Measurements from ENCODE around the gene PAX3.

- no peak for TF ChIP-seq CTCF (IDR thresholded peaks at IDR 0.05)
- no peak for TF ChIP-seq POLR2AphosphoS5 (IDR thresholded peaks at IDR 0.05; ENCODE audit: insufficient read depth in 1 of 2, low read depth in 1 of 2)
Observed at GRCh38 chr2:222214885-222215284, 83.9 kb downstream of the PAX3 start.

All from vagina (tissue), 2 donors.